ENCODE data around the gene SH2D3C. TPM values are rescaled to one million over a fixed set of nuclear protein-coding genes. Genes with fewer than 3 reads are reported as not detected.

SH2D3C gene
- total and polyA plus RNA-seq, 2 of the 8 experiments (the other 6 are each of a cell fraction or from before 2014, with no cell fraction given), result 6.4 to 8.1 TPM

- TF ChIP-seq EZH2 (IDR thresholded peaks at IDR 0.05; ENCODE audit: low read depth, low read length, severe bottlenecking) (no peak), KDM1A (IDR thresholded peaks at IDR 0.05; ENCODE audit: borderline replicate concordance, low read length) (peak; percentile 62; the same call in 1 of the 2 replicates), CBX5 (IDR thresholded peaks at IDR 0.05; ENCODE audit: low read depth, low read length) (no peak), TBP (IDR thresholded peaks at IDR 0.05; ENCODE audit: low read depth, low read length) (peak; percentile 55; the same call in 1 of the 2 replicates), CBX8 (IDR thresholded peaks at IDR 0.05; ENCODE audit: borderline replicate concordance, low read depth, low read length) (no peak), SUZ12 (IDR thresholded peaks at IDR 0.05; ENCODE audit: low read length) (no peak), POLR2AphosphoS5 (IDR thresholded peaks at IDR 0.05; ENCODE audit: low read depth, low read length) (peak; percentile 73), RBBP5 (IDR thresholded peaks at IDR 0.05; ENCODE audit: borderline replicate concordance, low read depth, low read length) (no peak), MAFK (IDR thresholded peaks at IDR 0.05; ENCODE audit: low read depth, low read length) (no peak), CEBPB (IDR thresholded peaks at IDR 0.05; ENCODE audit: low read depth, low read length) (no peak), FOSL1 (IDR thresholded peaks at IDR 0.05; ENCODE audit: insufficient read depth, low read depth, low read length) (no peak), BRCA1 (IDR thresholded peaks at IDR 0.05; ENCODE audit: low read depth, low read length) (no peak), EP300 (IDR thresholded peaks at IDR 0.05; ENCODE audit: borderline replicate concordance in 1 of 2, low read depth in 2 of 2, low read length in 2 of 2) (no peak), RXRA (IDR thresholded peaks at IDR 0.05; ENCODE audit: insufficient read depth, low read depth, low read length) (no peak), CHD1 (IDR thresholded peaks at IDR 0.05; ENCODE audit: low read depth, low read length) (no peak), RFX5 (IDR thresholded peaks at IDR 0.05; ENCODE audit: borderline replicate concordance, low read depth, low read length) (no peak), SRF (IDR thresholded peaks at IDR 0.05; ENCODE audit: low read depth, low read length) (no peak), NRF1 (IDR thresholded peaks at IDR 0.05; ENCODE audit: low read depth, low read length) (no peak), PHF8 (conservative IDR thresholded peaks at IDR 0.05; ENCODE audit: low read depth, low read length) (peak; percentile 65), E2F6 (IDR thresholded peaks at IDR 0.05) (peak; percentile 85)
- TF ChIP-seq, protein P1, sequence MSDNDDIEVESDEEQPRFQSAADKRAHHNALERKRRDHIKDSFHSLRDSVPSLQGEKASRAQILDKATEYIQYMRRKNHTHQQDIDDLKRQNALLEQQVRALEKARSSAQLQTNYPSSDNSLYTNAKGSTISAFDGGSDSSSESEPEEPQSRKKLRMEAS (IDR thresholded peaks at IDR 0.05), result peak; percentile 95
- TF ChIP-seq, protein P2, sequence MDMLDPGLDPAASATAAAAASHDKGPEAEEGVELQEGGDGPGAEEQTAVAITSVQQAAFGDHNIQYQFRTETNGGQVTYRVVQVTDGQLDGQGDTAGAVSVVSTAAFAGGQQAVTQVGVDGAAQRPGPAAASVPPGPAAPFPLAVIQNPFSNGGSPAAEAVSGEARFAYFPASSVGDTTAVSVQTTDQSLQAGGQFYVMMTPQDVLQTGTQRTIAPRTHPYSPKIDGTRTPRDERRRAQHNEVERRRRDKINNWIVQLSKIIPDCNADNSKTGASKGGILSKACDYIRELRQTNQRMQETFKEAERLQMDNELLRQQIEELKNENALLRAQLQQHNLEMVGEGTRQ (IDR thresholded peaks at IDR 0.05; ENCODE audit: low read length), result 0 out of 2 replicates have a peak, but pooled peaks have one; percentile 28
Measured at GRCh38 chr9:127698985-127699670, 79.3 kb downstream of the SH2D3C start (continued).
